HEK293T (cell line): ENCODE results near the gene SLC6A6.
"Not testable (repeated sequence)": the region's sequence is repeated elsewhere in the genome, so short reads cannot be mapped to it uniquely, and the experiment has no call there.

Experiments used
- CTCF ChIA-PET: fragments of 350-600 bp; formaldehyde crosslinking; extraction: SDS; loops from one replicate; lab custom pipeline; 2021; ENCODE audit warnings: antibody characterized with exemption, inconsistent platforms; lab: Yijun Ruan, JAX
- POLR2A ChIA-PET: fragments of 350-600 bp; formaldehyde crosslinking; extraction: SDS; loops from one replicate; lab custom pipeline; 2020; ENCODE audit warnings: antibody characterized with exemption, inconsistent platforms; lab: Yijun Ruan, JAX
- DNase-seq: peaks from one replicate; pipeline ENCODE4 v3.0.0; 2012; ENCODE audit warnings: mixed read lengths; ENCODE audit errors: extremely low spot score
- ARNT ChIP-seq: fragments of 450-650 bp; IDR thresholded peaks from 2 replicates; pipeline ENCODE4 v1.6.1; 2017; ENCODE audit warnings: mild to moderate bottlenecking
- BHLHE40 ChIP-seq: fragments of 450-650 bp; IDR thresholded peaks from 2 replicates; pipeline ENCODE4 v1.6.1; 2016; ENCODE audit warnings: mild to moderate bottlenecking, moderate library complexity, borderline replicate concordance
- CTBP1 ChIP-seq: fragments of 450-650 bp; IDR thresholded peaks from 2 replicates; pipeline ENCODE4 v1.6.1; 2016; ENCODE audit warnings: borderline replicate concordance
- ELF4 ChIP-seq: fragments of 450-650 bp; IDR thresholded peaks from 2 replicates; pipeline ENCODE4 v1.6.1; 2017; ENCODE audit warnings: antibody characterized with exemption
- FOXA1 ChIP-seq: fragments of 450-650 bp; IDR thresholded peaks from 2 replicates; pipeline ENCODE4 v1.6.1; 2016; ENCODE audit warnings: mild to moderate bottlenecking
- FOXK2 ChIP-seq: fragments of 450-650 bp; IDR thresholded peaks from 2 replicates; pipeline ENCODE4 v1.6.1; 2016; ENCODE audit warnings: mild to moderate bottlenecking
- FOXM1 ChIP-seq: fragments of 450-650 bp; IDR thresholded peaks from 2 replicates; pipeline ENCODE4 v1.6.1; 2017; ENCODE audit warnings: mild to moderate bottlenecking, borderline replicate concordance
- HDGF ChIP-seq: fragments of 450-650 bp; IDR thresholded peaks from 2 replicates; pipeline ENCODE4 v1.6.1; 2017; ENCODE audit warnings: antibody characterized with exemption, borderline replicate concordance
- L3MBTL2 ChIP-seq: fragments of 450-650 bp; conservative IDR thresholded peaks from 2 replicates; pipeline ENCODE4 v1.6.1; 2016; ENCODE audit warnings: mild to moderate bottlenecking
- LEF1 ChIP-seq: fragments of 450-650 bp; IDR thresholded peaks from 2 replicates; pipeline ENCODE4 v1.6.1; 2017; ENCODE audit warnings: mild to moderate bottlenecking, borderline replicate concordance
- NFRKB ChIP-seq: fragments of 450-650 bp; IDR thresholded peaks from 2 replicates; pipeline ENCODE4 v1.6.1; 2016; ENCODE audit warnings: mild to moderate bottlenecking, moderate library complexity
- PKNOX1 ChIP-seq: fragments of 450-650 bp; IDR thresholded peaks from 2 replicates; pipeline ENCODE4 v1.6.1; 2016
- SP1 ChIP-seq: fragments of 450-650 bp; IDR thresholded peaks from 2 replicates; pipeline ENCODE4 v1.6.1; 2017
- SUZ12 ChIP-seq: fragments of 450-650 bp; IDR thresholded peaks from 2 replicates; pipeline ENCODE4 v1.6.1; 2016; ENCODE audit warnings: mild to moderate bottlenecking
- TARDBP ChIP-seq: fragments of 450-650 bp; IDR thresholded peaks from 2 replicates; pipeline ENCODE4 v1.6.1; 2016
- ZNF384 ChIP-seq: fragments of 450-650 bp; IDR thresholded peaks from 2 replicates; pipeline ENCODE4 v1.6.1; 2016

The SLC6A6 gene

GRCh38 chr3:14406336-14406735 lies 3.9 kb downstream of the SLC6A6 start:
- DNase-seq: no peak
- ChIA-PET CTCF (interaction anchor here (1.0 kb wide), 1 partner anchor 31 kb away, joined by 4 read pairs; no protein-coding TSS in a partner anchor), POLR2A (no interaction called here)
- TF ChIP-seq ELF4 (no peak), LEF1 (no peak), FOXM1 (no peak), FOXA1 (no peak), HDGF (no peak), ARNT (no peak), BHLHE40 (no peak), CTBP1 (no peak), FOXK2 (no peak), NFRKB (no peak), TARDBP (no peak), PKNOX1 (no peak), L3MBTL2 (no peak), ZNF384 (no peak), SUZ12 (no peak), SP1 (no peak)

GRCh38 chr3:14406766-14407165 lies 4.4 kb downstream of the SLC6A6 start:
- ChIA-PET CTCF (no interaction called here), POLR2A (no interaction called here)
- no peak for DNase-seq
- TF ChIP-seq NFRKB (no peak), CTBP1 (no peak), FOXA1 (no peak), ARNT (no peak), PKNOX1 (no peak), ZNF384 (no peak), FOXK2 (no peak), L3MBTL2 (no peak), BHLHE40 (no peak), LEF1 (no peak), ELF4 (no peak), SP1 (no peak), SUZ12 (no peak)

- POLR2A ChIA-PET: no interaction called here
- DNase-seq: no peak
- no peak for TF ChIP-seq FOXA1
- TF ChIP-seq BHLHE40: no peak
- no peak for TF ChIP-seq TARDBP
- no peak for TF ChIP-seq NFRKB
- TF ChIP-seq SP1: no peak
- TF ChIP-seq HDGF: no peak
- no peak for TF ChIP-seq L3MBTL2
- TF ChIP-seq ZNF384: no peak
- TF ChIP-seq CTBP1: no peak
- CTCF ChIA-PET: no interaction called here
Observed at GRCh38 chr3:14407203-14407602, 4.8 kb downstream of the SLC6A6 start.

GRCh38 chr3:14409779-14410063 lies 7.3 kb downstream of the SLC6A6 start:
- DNase-seq, POLR2A ChIA-PET, CTCF ChIA-PET: not testable (repeated sequence)

GRCh38 chr3:14410106-14410502 lies 7.7 kb downstream of the SLC6A6 start:
- no peak for TF ChIP-seq FOXM1
- no peak for TF ChIP-seq FOXA1
- TF ChIP-seq SUZ12: no peak
- TF ChIP-seq FOXK2: no peak
- TF ChIP-seq ZNF384: no peak
- no peak for TF ChIP-seq TARDBP
- no peak for TF ChIP-seq LEF1
- TF ChIP-seq CTBP1: no peak
- no peak for TF ChIP-seq NFRKB
- no peak for TF ChIP-seq BHLHE40
- no peak for TF ChIP-seq ARNT
- no peak for TF ChIP-seq ELF4
- ChIA-PET CTCF (no interaction called here), POLR2A (no interaction called here)
- DNase-seq: no peak

- DNase-seq: no peak
- ChIA-PET CTCF (no interaction called here), POLR2A (no interaction called here)
- no peak for TF ChIP-seq FOXK2
- no peak for TF ChIP-seq SP1
- TF ChIP-seq BHLHE40: no peak
- TF ChIP-seq NFRKB: no peak
- TF ChIP-seq SUZ12: no peak
- no peak for TF ChIP-seq TARDBP
- TF ChIP-seq FOXA1: no peak
- no peak for TF ChIP-seq L3MBTL2
- TF ChIP-seq LEF1: no peak
- TF ChIP-seq ZNF384: no peak
- TF ChIP-seq ELF4: no peak
Observed at GRCh38 chr3:14410503-14411165, 8.2 kb downstream of the SLC6A6 start.

- TF ChIP-seq BHLHE40 (no peak), HDGF (no peak), CTBP1 (no peak), L3MBTL2 (no peak), PKNOX1 (no peak), FOXK2 (no peak), NFRKB (no peak), FOXM1 (no peak), ZNF384 (no peak), SUZ12 (no peak)
Observed at GRCh38 chr3:14411166-14411526, 8.7 kb downstream of the SLC6A6 start.

More at GRCh38 chr3:14411166-14411526, 8.7 kb downstream of the SLC6A6 start:
- ChIA-PET POLR2A (no interaction called here), CTCF (no interaction called here)
- no peak for DNase-seq
